HK-2 (cell line): ENCODE measurements around the gene CCDC102A.
A peak's percentile ranks its signal among the peaks of the same experiment; 100 is the strongest.
"Not testable (repeated sequence)": the region's sequence is repeated elsewhere in the genome, so short reads cannot be mapped to it uniquely, and the experiment has no call there.

Source experiments
- DNase-seq: peaks from one replicate; pipeline ENCODE4 v3.0.0-alpha.2; 2018; ENCODE audit not compliant: unreplicated experiment

CCDC102A gene

GRCh38 chr16:57536306-57537193 is at the start of gene CCDC102A:
TSS of gene CCDC102A (minus strand) at chr16:57536571. CDS start at chr16:57529177, 7,394 bp downstream.
- DNase-seq = no peak

GRCh38 chr16:57585051-57585687 is 48.8 kb upstream of the CCDC102A start:
- DNase-seq = no peak

- DNase-seq = no peak
These were observed 42.9 kb upstream of the CCDC102A start for GRCh38 chr16:57579361-57579665.

DNA sequence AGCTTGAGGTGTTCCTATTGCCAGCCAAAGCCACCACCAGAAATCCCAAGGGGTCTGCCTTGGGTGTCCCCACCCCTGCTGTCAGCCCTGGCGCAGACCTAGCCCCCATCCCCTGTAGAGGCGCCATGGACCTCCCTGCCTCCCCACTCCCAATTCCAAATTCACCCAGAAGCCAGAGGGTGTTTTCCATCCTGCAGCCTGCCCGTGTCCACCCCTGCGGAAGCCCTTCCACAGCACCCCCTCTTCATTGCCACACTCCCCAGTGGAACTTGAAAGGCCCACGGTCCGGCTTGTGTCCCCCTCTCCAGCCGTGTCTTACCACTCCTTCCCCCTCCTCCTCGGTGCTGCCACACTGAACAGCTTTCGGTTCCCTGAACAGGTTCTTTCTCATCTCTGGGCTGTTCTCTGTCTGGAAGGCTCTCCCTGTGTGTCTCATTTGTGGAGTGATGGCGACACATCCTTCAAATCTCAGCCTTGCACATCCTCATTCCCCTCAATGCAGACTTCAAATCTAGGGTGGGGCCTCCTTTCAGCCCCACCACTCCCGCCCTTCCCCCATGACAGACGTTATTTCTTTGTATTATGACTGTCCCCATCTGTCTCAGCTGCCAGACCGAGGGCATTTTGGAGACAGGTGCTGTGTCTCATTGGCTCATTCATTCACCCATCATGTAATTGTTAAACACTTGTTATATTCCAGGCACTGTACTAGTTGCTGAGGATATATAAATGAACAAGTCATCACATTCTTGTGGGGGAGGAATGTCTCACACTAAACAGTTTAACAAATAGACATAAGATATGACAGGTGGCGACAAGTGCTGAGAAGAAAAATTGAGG is 42.4 kb upstream of the CCDC102A start:
- no peak for DNase-seq

DNA sequence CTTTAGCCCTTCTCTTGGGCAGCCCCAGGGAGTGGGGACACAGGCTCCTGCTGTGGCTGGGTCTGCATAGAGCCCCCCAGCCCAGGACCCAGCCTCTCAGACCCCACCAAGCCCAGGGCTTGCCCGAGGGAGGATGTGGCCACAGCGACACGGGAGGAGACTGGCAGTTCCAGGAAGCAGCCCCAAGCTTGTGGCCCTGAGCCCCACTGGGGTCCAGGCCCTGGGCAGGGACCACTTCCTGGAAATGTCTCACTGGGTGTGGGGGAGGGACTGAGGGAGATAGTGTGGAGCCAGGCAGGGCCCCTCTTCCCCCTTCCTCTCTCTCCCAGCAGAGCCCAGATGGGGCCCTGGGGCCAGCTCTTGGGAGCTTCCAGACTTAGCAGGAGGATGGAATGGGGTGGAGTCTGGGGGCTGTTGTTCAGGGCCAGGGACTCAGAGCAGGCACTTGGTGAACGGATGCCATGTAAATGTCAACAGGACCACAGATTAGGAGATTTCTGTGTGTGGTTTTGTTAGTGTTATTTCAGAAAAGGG is 41.4 kb upstream of the CCDC102A start:
- DNase-seq = no peak

DNA sequence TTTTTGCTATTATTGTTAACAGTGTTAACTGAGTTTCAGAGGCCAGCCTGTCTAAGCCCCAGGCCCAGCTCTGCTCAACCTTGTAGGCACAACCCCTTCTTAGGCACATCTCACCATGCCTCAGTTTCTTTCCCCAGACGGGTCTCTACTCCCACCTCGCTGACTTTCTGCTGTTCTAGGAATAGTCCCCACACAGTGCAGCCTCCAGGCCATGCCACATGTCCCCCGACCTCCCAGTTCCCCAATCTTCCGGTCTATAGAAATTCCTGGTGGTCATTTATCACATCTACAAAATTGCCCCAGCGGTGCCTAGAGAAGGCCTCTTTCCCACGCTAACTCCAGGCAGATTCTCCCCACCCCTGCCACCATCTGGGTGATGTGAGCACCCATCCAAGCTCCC is 40.8 kb upstream of the CCDC102A start:
- no peak for DNase-seq

DNA sequence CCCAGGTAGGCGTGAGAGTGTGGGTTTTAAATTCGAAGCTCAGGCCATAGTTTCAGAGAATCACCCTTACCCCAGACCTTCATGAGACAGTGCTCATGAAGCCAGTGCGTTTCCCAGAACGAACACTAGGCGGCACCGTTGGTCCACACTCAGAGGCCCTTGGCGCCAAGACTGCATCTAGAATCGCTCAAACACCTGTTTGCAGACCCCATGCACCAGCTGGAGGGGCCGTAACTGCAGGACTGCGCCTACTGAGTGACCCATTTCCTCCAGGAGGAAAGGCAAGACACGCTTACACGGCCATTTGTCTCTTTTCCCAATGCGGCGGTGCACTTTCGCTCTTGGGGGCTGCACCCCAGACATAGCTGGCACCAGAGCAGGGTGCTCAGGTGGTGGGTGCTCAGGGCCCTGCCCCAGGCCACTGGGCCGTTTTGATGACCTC is 40.1 kb upstream of the CCDC102A start:
- peak; percentile 79 for DNase-seq

DNA sequence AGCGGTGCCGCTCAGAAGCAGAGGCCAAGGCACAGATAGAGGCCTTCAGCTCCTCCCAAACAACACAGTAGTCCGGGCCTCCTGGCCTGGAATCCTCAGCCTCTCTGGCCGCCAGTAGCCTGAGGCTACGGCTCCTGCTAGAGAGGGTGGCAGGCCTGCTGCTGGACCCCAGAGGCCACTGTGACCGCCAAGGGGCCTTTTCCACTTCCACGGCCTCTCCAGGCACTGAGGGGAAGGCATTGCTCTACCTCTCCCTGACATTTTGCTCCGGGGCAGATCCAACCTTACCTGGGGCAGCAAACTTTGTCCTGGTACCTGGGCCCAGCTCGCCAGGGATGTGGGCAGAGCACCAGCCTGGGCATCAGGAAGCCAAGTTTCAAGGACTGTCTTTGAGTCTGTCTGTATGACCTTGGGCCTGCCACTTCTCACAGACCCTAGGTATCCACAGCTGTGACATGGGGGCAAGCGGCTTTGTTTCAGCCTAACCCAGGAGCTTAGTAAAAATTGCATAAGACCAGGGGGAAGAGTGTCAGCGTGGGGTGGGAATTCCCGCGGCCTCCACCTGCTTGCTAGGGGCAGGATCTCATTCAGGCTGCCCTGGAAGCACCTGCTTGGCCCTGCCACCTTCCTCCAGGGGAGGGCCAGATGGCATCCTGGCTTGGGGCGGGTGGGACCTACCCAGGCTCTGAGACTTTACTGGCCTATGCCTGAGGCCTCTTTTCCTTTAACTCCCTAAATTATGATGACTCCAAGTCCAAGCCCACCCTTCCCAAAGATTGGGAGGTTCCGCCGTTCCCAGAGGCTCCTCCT is 39.3 kb upstream of the CCDC102A start:
- DNase-seq = no peak

- DNase-seq = no peak
These were observed 38.5 kb upstream of the CCDC102A start for GRCh38 chr16:57574646-57575467.

GRCh38 chr16:57574086-57574485 is 37.7 kb upstream of the CCDC102A start:
- DNase-seq = no peak

DNA sequence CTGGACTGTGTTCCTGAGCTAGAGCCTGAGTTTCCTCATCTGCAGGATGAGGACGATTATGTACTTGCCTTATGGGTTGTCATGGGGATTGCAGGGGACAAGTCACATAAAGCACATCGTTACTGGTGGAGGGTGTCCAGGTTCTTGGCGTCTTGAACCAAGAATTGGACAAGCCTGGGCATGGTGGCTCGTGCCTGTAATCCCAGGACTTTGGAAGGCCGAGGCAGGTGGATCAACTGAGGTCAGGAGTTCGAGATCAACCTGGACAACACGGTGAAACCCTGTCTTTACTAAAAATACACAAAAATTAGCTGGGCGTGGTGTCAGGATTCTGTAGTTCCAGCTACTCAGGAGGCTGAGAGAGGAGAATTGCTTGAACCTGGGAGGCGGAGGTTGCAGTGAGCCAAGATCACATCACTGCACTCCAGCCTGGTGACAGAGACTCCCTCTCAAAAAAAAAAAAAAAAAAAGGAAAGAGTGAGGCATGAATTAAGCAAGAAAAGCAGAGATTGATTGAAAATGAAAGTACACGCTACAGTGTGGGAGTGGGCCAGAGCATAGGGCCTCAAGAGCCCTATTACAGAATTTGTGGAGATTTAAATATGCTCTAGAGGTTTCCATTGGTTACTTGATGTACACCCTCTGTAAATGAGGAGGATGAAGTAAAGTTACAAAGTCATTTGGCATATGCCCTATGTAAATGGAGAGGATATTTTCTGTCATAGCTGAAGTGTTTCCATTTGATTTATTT is 36.8 kb upstream of the CCDC102A start:
- DNase-seq = no peak

DNA sequence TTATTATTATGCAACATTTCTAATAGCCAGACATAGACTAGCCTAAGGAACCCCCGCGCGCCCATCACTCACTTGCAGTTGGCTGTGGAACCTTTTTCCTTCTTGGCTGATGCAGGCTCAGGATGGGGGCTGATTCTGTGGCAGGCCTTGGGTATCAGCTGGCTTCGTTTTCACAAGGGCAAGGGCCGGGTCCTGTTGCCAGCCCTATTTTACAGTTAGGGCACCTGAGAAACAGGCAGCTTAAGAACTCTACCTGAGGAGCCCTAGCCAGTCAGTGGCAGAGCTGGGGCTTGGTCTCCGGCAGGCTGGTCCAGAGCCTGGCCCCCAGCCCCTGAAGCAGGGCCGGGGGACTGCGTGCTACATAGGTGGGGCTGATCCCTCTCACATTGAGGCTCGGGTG is 34.7 kb upstream of the CCDC102A start:
- DNase-seq = no peak

DNA sequence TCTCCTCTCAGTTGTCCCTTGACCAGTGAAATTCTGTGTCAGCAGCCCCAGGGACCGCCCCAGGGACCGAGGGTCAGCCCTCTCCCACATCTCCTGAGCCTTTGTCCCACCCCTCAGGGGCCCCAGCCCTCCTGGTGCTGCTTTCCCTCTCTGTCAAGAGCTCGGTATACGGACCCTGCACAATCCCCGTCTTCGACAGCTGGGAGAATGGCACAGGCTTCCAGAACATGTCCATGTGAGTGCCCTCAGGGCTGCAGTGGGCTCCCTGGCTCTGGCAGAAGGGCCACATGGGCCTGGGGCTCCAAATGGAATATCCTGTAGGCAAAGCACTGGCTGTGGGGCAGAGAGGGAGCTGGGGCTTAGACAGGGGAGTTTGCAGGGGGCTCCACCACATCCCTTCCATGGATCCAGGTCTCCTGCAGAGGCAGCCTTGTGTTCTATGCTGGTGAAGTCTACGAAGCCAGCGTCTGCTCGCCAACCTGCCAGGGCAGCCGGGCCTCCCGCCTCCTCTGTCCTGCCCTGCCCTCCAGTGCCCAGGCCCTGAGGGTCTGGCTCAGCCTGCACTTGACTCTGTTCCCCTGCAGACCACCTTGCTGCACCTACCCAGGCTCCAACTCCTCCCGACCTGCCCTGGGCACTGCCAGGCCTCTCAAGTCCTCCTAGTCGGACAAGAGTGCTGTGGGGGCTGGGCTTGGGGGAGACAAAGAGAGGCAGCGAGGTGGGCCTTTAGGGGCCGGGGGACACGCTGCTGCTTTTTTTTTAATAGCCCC is 34.1 kb upstream of the CCDC102A start:
- DNase-seq = no peak

DNA sequence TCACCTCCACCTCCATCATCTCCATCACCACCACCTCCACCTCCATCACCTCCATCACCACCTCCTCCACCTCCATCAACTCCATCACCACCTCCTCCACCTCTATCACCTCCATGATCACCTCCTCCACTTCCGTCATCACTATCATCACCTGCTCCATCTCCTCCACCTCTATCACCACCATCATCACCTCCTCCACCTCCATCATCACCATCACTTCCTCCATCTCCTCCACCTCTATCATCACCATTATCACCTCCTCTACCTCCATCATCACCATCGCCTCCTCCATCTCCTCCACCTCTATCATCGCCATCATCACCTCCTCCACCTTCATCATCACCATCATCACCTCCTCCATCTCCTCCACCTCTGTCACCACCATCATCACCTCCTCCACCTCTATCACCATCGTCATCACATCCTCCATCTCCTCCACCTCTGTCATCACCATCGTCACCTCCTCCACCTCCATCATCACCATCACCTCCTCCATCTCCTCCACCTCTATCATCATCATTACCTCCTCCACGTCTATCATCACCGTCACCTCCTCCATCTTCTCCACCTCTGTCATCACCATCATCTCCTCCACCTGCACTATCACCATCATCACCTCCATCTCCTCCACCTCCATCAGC is 33.1 kb upstream of the CCDC102A start:
- no peak for DNase-seq

DNA sequence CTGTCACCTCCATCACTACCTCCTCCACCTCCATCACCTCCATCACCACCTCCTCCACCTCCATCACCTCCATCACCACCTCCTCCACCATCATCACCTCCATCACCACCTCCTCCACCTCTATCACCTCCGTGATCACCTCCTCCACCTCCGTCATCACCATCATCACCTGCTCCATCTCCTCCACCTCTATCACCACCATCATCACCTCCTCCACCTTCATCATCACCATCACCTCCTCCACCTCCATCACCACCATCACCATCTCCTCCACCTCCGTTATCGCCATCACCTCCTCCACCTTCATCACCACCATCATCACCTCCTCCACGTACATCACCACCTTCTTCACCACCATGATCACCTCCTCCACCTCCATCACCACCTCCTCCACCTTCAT is 32.4 kb upstream of the CCDC102A start:
- not testable (repeated sequence) for DNase-seq

- DNase-seq = no peak
These were observed 31.9 kb upstream of the CCDC102A start for GRCh38 chr16:57568173-57568678.

- no peak for DNase-seq
These were observed 31.3 kb upstream of the CCDC102A start for GRCh38 chr16:57567691-57568090.

DNA sequence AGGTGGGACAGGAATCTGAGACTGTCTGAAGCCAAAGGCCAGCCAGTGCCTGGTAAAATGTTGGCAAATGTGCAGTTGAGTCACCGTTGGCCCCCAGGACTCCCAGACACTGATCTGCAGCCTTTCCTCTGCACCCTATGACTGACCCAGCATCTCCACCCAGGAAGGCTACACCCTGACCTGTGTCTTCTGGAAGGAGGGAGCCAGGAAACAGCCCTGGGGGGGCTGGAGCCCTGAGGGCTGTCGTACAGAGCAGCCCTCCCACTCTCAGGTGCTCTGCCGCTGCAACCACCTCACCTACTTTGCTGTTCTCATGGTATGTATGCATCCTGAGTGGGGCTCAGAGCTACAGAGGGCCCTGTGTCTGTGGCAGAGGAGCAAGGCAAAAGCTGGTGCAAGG is 30.1 kb upstream of the CCDC102A start:
- DNase-seq = no peak
